ENCODE measurements around the gene HDAC9.

DNA sequence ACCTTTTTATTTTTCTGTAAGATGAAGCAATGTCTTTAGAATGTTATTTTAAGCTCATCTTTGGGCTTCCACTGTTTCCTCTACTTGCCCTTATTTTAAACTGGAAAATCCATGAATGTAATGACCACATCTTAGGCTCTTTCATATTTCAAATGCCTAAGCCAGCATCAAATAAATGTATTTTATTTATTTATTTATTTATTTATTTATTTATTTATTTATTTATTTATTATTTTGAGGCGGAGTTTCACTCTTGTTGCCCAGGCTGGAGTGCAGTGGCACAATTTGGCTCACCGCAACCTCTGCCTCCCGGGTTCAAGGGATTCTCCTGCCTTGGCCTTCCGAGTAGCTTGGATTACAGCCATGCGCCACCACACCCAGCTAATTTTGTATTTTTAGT is 69.2 kb downstream of the HDAC9 start:
- TF ChIP-seq, protein P1, sequence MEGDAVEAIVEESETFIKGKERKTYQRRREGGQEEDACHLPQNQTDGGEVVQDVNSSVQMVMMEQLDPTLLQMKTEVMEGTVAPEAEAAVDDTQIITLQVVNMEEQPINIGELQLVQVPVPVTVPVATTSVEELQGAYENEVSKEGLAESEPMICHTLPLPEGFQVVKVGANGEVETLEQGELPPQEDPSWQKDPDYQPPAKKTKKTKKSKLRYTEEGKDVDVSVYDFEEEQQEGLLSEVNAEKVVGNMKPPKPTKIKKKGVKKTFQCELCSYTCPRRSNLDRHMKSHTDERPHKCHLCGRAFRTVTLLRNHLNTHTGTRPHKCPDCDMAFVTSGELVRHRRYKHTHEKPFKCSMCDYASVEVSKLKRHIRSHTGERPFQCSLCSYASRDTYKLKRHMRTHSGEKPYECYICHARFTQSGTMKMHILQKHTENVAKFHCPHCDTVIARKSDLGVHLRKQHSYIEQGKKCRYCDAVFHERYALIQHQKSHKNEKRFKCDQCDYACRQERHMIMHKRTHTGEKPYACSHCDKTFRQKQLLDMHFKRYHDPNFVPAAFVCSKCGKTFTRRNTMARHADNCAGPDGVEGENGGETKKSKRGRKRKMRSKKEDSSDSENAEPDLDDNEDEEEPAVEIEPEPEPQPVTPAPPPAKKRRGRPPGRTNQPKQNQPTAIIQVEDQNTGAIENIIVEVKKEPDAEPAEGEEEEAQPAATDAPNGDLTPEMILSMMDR (IDR thresholded peaks at IDR 0.05), result no peak
- TF ChIP-seq POLR2A (IDR thresholded peaks at IDR 0.05), result no peak
